Loucy (cell line): ENCODE measurements around the gene LIME1.

Source experiments
- H2AFZ ChIP-seq: fragments of 200-600 bp; sonication (generic); 2 replicates; pipeline ENCODE4 v1.6.0; 2016; ENCODE audit warnings: antibody characterized with exemption, mild to moderate bottlenecking, low read length, moderate library complexity
- H3F3A ChIP-seq: fragments of 200-600 bp; 2 replicates; pipeline ENCODE4 v1.6.0; 2016; ENCODE audit warnings: antibody characterized with exemption, low read depth, mild to moderate bottlenecking
- H3K27me3 ChIP-seq: fragments of 200-600 bp; sonication (generic); 2 replicates; pipeline ENCODE4 v1.6.1; 2014; ENCODE audit warnings: low read length, mild to moderate bottlenecking; ENCODE audit not compliant: insufficient read depth, poor library complexity, severe bottlenecking
- H3K36me3 ChIP-seq: fragments of 200-600 bp; sonication (generic); 2 replicates; pipeline ENCODE4 v1.6.1; 2016; ENCODE audit warnings: low read length; ENCODE audit not compliant: insufficient read depth
- H3K4me1 ChIP-seq: fragments of 200-600 bp; sonication (generic); 2 replicates; pipeline ENCODE4 v1.5.1; 2014; ENCODE audit warnings: low read length, mild to moderate bottlenecking; ENCODE audit not compliant: insufficient read depth, poor library complexity, severe bottlenecking
- H3K4me2 ChIP-seq: fragments of 200-600 bp; sonication (generic); 2 replicates; pipeline ENCODE4 v1.6.0; 2014; ENCODE audit warnings: antibody characterized with exemption, low read length, low read depth, mild to moderate bottlenecking; ENCODE audit not compliant: poor library complexity, severe bottlenecking
- H3K4me3 ChIP-seq: fragments of 200-600 bp; sonication (generic); 2 replicates; pipeline ENCODE4 v1.5.1; 2014; ENCODE audit warnings: low read length, mild to moderate bottlenecking, mixed read lengths; ENCODE audit not compliant: poor library complexity, severe bottlenecking
- H3K79me2 ChIP-seq: fragments of 200-600 bp; sonication (generic); 2 replicates; pipeline ENCODE4 v1.6.1; 2014; ENCODE audit warnings: low read length; ENCODE audit not compliant: insufficient read depth
- H3K9ac ChIP-seq: fragments of 200-600 bp; sonication (generic); 2 replicates; pipeline ENCODE4 v1.6.0; 2014; ENCODE audit warnings: mild to moderate bottlenecking, low read depth, low read length, moderate library complexity; ENCODE audit not compliant: poor library complexity, severe bottlenecking
- H3K9me2 ChIP-seq: fragments of 200-600 bp; sonication (generic); replicated peaks from 2 replicates; pipeline ENCODE4 v1.6.1; 2016; ENCODE audit warnings: low read depth, low read length, mixed read lengths
- H3K9me3 ChIP-seq: fragments of 200-600 bp; sonication (generic); 2 replicates; pipeline ENCODE4 v1.6.1; 2014; ENCODE audit warnings: mild to moderate bottlenecking, antibody characterized with exemption, low read length, low read depth; ENCODE audit not compliant: insufficient read depth
- H4K20me1 ChIP-seq: fragments of 200-600 bp; sonication (generic); 2 replicates; pipeline ENCODE4 v1.6.0; 2014; ENCODE audit warnings: antibody characterized with exemption, low read length, mild to moderate bottlenecking; ENCODE audit not compliant: insufficient read depth, poor library complexity, severe bottlenecking
- CTCF ChIP-seq: fragments of 200-600 bp; sonication (generic); conservative IDR thresholded peaks from 2 replicates; pipeline ENCODE4 v1.5.1; 2014; ENCODE audit warnings: mild to moderate bottlenecking, antibody characterized with exemption, low read length
- EZH2phosphoT487 ChIP-seq: fragments of 200-600 bp; IDR thresholded peaks from 2 replicates; pipeline ENCODE4 v1.6.1; 2018; ENCODE audit warnings: antibody characterized with exemption, mild to moderate bottlenecking, moderate library complexity, borderline replicate concordance

LIME1 gene

GRCh38 chr20:63691711-63692435 is 44.6 kb upstream of the LIME1 start:
- Histone ChIP-seq H3K79me2 (no peaks in the 10 kb centered on the region), H3K4me1 (no peaks in the 10 kb centered on the region), H2AFZ (no peak overlapping the region), H3F3A (no peaks in the 10 kb centered on the region), H3K9me2 (no peaks in the 10 kb centered on the region), H4K20me1 (no peaks in the 10 kb centered on the region), H3K27me3 (no peaks in the 10 kb centered on the region), H3K9ac (no peak overlapping the region), H3K9me3 (no peaks in the 10 kb centered on the region), H3K4me3 (no peak overlapping the region), H3K4me2 (no peak overlapping the region), H3K36me3 (no peaks in the 10 kb centered on the region)
- TF ChIP-seq EZH2phosphoT487 (no peak), CTCF (no peak)

- H3K4me1 ChIP-seq: no peaks in the 10 kb centered on the region
- H3K4me2 ChIP-seq: no peak overlapping the region
- H3K27me3 ChIP-seq: no peaks in the 10 kb centered on the region
- no peak overlapping the region for H3K4me3 ChIP-seq
- H3F3A ChIP-seq: no peaks in the 10 kb centered on the region
- no peaks in the 10 kb centered on the region for H3K36me3 ChIP-seq
- no peaks in the 10 kb centered on the region for H3K9me2 ChIP-seq
- H3K9me3 ChIP-seq: no peaks in the 10 kb centered on the region
- no peak for TF ChIP-seq CTCF
- no peak for TF ChIP-seq EZH2phosphoT487
- no peaks in the 10 kb centered on the region for H3K79me2 ChIP-seq
- no peak overlapping the region for H2AFZ ChIP-seq
- no peaks in the 10 kb centered on the region for H4K20me1 ChIP-seq
- no peak overlapping the region for H3K9ac ChIP-seq
Measured at GRCh38 chr20:63692436-63693082, 43.9 kb upstream of the LIME1 start.

GRCh38 chr20:63693083-63693732 is 43.3 kb upstream of the LIME1 start:
- no peaks in the 10 kb centered on the region for H3K9me3 ChIP-seq
- H3K79me2 ChIP-seq: no peaks in the 10 kb centered on the region
- H3K9ac ChIP-seq: no peak overlapping the region
- no peaks in the 10 kb centered on the region for H4K20me1 ChIP-seq
- no peak for TF ChIP-seq EZH2phosphoT487
- no peak for TF ChIP-seq CTCF
- H3K4me2 ChIP-seq: no peak overlapping the region
- no peaks in the 10 kb centered on the region for H3K9me2 ChIP-seq
- H3F3A ChIP-seq: no peaks in the 10 kb centered on the region
- no peaks in the 10 kb centered on the region for H3K27me3 ChIP-seq
- no peaks in the 10 kb centered on the region for H3K36me3 ChIP-seq
- no peak overlapping the region for H3K4me3 ChIP-seq
- H2AFZ ChIP-seq: no peak overlapping the region
- no peaks in the 10 kb centered on the region for H3K4me1 ChIP-seq
